GM12878 (cell line): ENCODE results near the gene MMP14. TPM values are rescaled to one million over a fixed set of nuclear protein-coding genes. Genes with fewer than 3 reads are reported as not detected.

ENCODE experiments used
- BCL11A ChIP-seq: IDR thresholded peaks from 2 replicates; pipeline ENCODE4 v1.6.1; 2011; ENCODE audit warnings: low read depth, low read length
- BCLAF1 ChIP-seq: fragments of 450-650 bp; IDR thresholded peaks from 2 replicates; pipeline ENCODE4 v1.6.1; 2017; ENCODE audit warnings: antibody characterized with exemption, mild to moderate bottlenecking, moderate library complexity
- CTCF ChIP-seq, 3 experiments: IDR thresholded peaks in 2 of 3; conservative IDR thresholded peaks in 1 of 3; 2 replicates each; pipeline ENCODE4 v1.5.1; 2011; ENCODE audit warnings: low read depth in 3 of 3, low read length in 3 of 3, mild to moderate bottlenecking in 3 of 3, control low read depth in 2 of 3, moderate library complexity in 2 of 3, inconsistent platforms in 1 of 3, mixed read lengths in 1 of 3; ENCODE audit not compliant: control insufficient read depth in 2 of 3, insufficient read depth in 1 of 3; ENCODE audit errors: extremely low read depth in 1 of 3
- GABPA ChIP-seq: IDR thresholded peaks from 2 replicates; pipeline ENCODE4 v1.6.1; 2014; ENCODE audit warnings: antibody characterized with exemption, low read depth, mild to moderate bottlenecking, inconsistent platforms
- KDM1A ChIP-seq: fragments of 200-600 bp; sonication (generic); IDR thresholded peaks from 2 replicates; pipeline ENCODE4 v1.6.1; 2016; ENCODE audit warnings: borderline replicate concordance
- NFIC ChIP-seq: IDR thresholded peaks from 2 replicates; pipeline ENCODE4 v1.6.1; 2012; ENCODE audit warnings: low read depth, mild to moderate bottlenecking, inconsistent platforms, low read length, moderate library complexity
- PAX5 ChIP-seq: IDR thresholded peaks from 2 replicates; pipeline ENCODE4 v1.6.1; 2011; ENCODE audit warnings: low read depth, low read length, borderline replicate concordance
- SMAD5 ChIP-seq: IDR thresholded peaks from 2 replicates; pipeline ENCODE4 v1.6.1; 2016; ENCODE audit warnings: antibody characterized with exemption, low read depth
- USF2 ChIP-seq: IDR thresholded peaks from 2 replicates; pipeline ENCODE4 v1.6.1; 2011; ENCODE audit warnings: low read depth, low read length, improper control_type of control experiment, borderline replicate concordance
- ZBTB4 ChIP-seq: fragments of 450-650 bp; formaldehyde crosslinking; IDR thresholded peaks from 2 replicates; pipeline ENCODE4 v1.4.0; 2022; ENCODE audit warnings: mild to moderate bottlenecking, moderate library complexity
- polyA plus RNA-seq, 11 experiments: library from polyadenylated mRNA; depleted of rRNA in 4 of 11; unstranded in 6 of 11; stranded (reverse) in 5 of 11; fragments of >200 nt; fragmentation: Nextera tagmentation in 4 of 11; fragmentation: Illumina TruSeq in 1 of 11; extraction: Ambion mirVana in 4 of 11; extraction: Trizol in 1 of 11; gene quantifications; 1 replicate in 1 of 11; 2 replicates in 10 of 11; pipeline versions ENCODE4 v1.2.1 to v1.2.3, GENCODE V29; 2011 to 2016; ENCODE audit warnings: inconsistent platforms in 2 of 11, missing spikeins in 2 of 11, low read depth in 1 of 11
- total RNA-seq, 4 experiments: library from RNA; depleted of rRNA in 3 of 4; stranded (reverse); fragments of >200 nt in 3 of 4; fragmentation: Illumina TruSeq in 1 of 4; extraction: Trizol in 1 of 4; gene quantifications; 2 replicates each; pipeline versions ENCODE4 v1.2.1 to v1.2.3, GENCODE V29; 2013 to 2021
- TF ChIP-seq, protein P1 (sequence below): fragments of 450-650 bp; IDR thresholded peaks from 2 replicates; pipeline ENCODE4 v1.6.1; 2018; ENCODE audit warnings: mild to moderate bottlenecking, low read depth, moderate library complexity; ENCODE audit not compliant: partially characterized antibody
- TF ChIP-seq, protein P2 (sequence below): fragments of 150-350 bp; IDR thresholded peaks from 2 replicates; pipeline ENCODE4 v1.6.1; 2016; ENCODE audit warnings: low read depth, low read length

The MMP14 gene
- total and polyA plus RNA-seq, 10 of the 15 experiments (the other 5 are each of a cell fraction or from before 2014, with no cell fraction given), result 0.31 to 1.9 (median 0.70) TPM; not detected in 2

DNA sequence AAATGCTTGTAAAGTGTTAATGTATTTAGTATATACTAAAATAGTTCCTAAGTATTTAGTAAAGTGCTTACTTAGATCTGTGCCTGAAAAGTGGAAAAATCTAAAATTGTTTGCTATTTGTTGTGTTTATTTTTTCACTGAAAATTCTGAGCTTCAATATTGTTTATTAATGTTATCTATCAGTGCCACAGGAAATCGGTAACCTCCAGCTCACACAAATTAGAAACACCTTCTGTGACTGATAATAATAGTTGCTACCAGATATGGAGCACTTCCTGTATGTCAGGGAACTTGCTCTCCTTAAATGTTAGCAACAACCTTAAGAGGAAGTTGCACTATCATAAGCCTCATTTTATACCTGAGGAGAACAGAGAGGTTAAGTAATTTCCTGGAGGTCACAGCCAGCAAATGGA lies 34.4 kb downstream of the MMP14 start (continued):
- no peak for TF ChIP-seq USF2
- TF ChIP-seq GABPA, result peak; percentile 46; the same call in 1 of the 2 replicates
- TF ChIP-seq KDM1A, result no peak
- TF ChIP-seq BCLAF1, result no peak
- TF ChIP-seq ZBTB4, result no peak
- no peak for TF ChIP-seq PAX5
- TF ChIP-seq SMAD5, result no peak
- TF ChIP-seq, protein P1, sequence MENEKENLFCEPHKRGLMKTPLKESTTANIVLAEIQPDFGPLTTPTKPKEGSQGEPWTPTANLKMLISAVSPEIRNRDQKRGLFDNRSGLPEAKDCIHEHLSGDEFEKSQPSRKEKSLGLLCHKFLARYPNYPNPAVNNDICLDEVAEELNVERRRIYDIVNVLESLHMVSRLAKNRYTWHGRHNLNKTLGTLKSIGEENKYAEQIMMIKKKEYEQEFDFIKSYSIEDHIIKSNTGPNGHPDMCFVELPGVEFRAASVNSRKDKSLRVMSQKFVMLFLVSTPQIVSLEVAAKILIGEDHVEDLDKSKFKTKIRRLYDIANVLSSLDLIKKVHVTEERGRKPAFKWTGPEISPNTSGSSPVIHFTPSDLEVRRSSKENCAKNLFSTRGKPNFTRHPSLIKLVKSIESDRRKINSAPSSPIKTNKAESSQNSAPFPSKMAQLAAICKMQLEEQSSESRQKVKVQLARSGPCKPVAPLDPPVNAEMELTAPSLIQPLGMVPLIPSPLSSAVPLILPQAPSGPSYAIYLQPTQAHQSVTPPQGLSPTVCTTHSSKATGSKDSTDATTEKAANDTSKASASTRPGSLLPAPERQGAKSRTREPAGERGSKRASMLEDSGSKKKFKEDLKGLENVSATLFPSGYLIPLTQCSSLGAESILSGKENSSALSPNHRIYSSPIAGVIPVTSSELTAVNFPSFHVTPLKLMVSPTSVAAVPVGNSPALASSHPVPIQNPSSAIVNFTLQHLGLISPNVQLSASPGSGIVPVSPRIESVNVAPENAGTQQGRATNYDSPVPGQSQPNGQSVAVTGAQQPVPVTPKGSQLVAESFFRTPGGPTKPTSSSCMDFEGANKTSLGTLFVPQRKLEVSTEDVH, result no peak
- TF ChIP-seq NFIC, result no peak; the same call in 1 of the 2 replicates
- TF ChIP-seq, protein P2, sequence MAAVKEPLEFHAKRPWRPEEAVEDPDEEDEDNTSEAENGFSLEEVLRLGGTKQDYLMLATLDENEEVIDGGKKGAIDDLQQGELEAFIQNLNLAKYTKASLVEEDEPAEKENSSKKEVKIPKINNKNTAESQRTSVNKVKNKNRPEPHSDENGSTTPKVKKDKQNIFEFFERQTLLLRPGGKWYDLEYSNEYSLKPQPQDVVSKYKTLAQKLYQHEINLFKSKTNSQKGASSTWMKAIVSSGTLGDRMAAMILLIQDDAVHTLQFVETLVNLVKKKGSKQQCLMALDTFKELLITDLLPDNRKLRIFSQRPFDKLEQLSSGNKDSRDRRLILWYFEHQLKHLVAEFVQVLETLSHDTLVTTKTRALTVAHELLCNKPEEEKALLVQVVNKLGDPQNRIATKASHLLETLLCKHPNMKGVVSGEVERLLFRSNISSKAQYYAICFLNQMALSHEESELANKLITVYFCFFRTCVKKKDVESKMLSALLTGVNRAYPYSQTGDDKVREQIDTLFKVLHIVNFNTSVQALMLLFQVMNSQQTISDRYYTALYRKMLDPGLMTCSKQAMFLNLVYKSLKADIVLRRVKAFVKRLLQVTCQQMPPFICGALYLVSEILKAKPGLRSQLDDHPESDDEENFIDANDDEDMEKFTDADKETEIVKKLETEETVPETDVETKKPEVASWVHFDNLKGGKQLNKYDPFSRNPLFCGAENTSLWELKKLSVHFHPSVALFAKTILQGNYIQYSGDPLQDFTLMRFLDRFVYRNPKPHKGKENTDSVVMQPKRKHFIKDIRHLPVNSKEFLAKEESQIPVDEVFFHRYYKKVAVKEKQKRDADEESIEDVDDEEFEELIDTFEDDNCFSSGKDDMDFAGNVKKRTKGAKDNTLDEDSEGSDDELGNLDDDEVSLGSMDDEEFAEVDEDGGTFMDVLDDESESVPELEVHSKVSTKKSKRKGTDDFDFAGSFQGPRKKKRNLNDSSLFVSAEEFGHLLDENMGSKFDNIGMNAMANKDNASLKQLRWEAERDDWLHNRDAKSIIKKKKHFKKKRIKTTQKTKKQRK, result no peak
- TF ChIP-seq BCL11A, result no peak
- TF ChIP-seq CTCF (IDR thresholded peaks at IDR 0.05 in 2 of 3, conservative IDR thresholded peaks at IDR 0.05 in 1 of 3; ENCODE audit: control insufficient read depth in 2 of 3, extremely low read depth in 1 of 3, insufficient read depth in 1 of 3, low read depth in 3 of 3, low read length in 3 of 3), result no peak
